Neural cell (in vitro differentiated cells): Measurements from ENCODE around the gene H2AZ2. TPM values are rescaled to one million over a fixed set of nuclear protein-coding genes. Genes with fewer than 3 reads are reported as not detected.

Experiments used
- H2AFZ ChIP-seq: fragments of 200-600, 300-800 bp; sonication (generic), shearing (Covaris generic); 2 replicates; pipeline ENCODE4 v1.6.0; 2014; ENCODE audit warnings: low read depth, mild to moderate bottlenecking, antibody characterized with exemption, low read length, moderate library complexity
- H3F3A ChIP-seq: fragments of 200-600 bp; shearing (Covaris generic); 2 replicates; pipeline ENCODE4 v1.6.1; 2016; ENCODE audit warnings: mild to moderate bottlenecking, moderate library complexity, mixed read lengths, antibody characterized with exemption, low read length; ENCODE audit not compliant: insufficient read depth, poor library complexity, severe bottlenecking
- H3K27ac ChIP-seq: fragments of 200-600, 300-800 bp; sonication (generic), shearing (Covaris generic); 2 replicates; pipeline ENCODE4 v1.5.1; 2014; ENCODE audit warnings: mild to moderate bottlenecking, low read length, moderate library complexity
- H3K27me3 ChIP-seq: fragments of 300-800, 200-600 bp; sonication (generic), shearing (Covaris generic); 2 replicates; pipeline ENCODE4 v1.6.0; 2014; ENCODE audit warnings: mild to moderate bottlenecking, low read depth, low read length, moderate library complexity; ENCODE audit not compliant: insufficient read depth
- H3K36me3 ChIP-seq: fragments of 300-800, 200-600 bp; sonication (generic), shearing (Covaris generic); 2 replicates; pipeline ENCODE4 v1.5.1; 2014; ENCODE audit warnings: mild to moderate bottlenecking, antibody characterized with exemption, low read length, moderate library complexity; ENCODE audit not compliant: insufficient read depth
- H3K4me2 ChIP-seq: fragments of 300-800, 200-600 bp; sonication (generic), shearing (Covaris generic); 2 replicates; pipeline ENCODE4 v1.6.0; 2014; ENCODE audit warnings: mild to moderate bottlenecking, low read length
- H3K4me3 ChIP-seq: fragments of 300-800, 200-600 bp; sonication (generic), shearing (Covaris generic); 2 replicates; pipeline ENCODE4 v1.5.1; 2014; ENCODE audit warnings: mild to moderate bottlenecking, low read length, moderate library complexity
- H3K79me2 ChIP-seq: fragments of 200-600 bp; shearing (Covaris generic); replicated peaks from 2 replicates; pipeline ENCODE4 v1.6.0; 2014; ENCODE audit warnings: mild to moderate bottlenecking, low read length, moderate library complexity; ENCODE audit not compliant: insufficient read depth
- H3K9ac ChIP-seq: fragments of 300-800, 200-600 bp; sonication (generic), shearing (Covaris generic); 2 replicates; pipeline ENCODE4 v1.6.1; 2016; ENCODE audit warnings: mild to moderate bottlenecking, low read length, mixed read lengths
- H3K9me2 ChIP-seq: fragments of 200-600 bp; shearing (Covaris generic); 2 replicates; pipeline ENCODE4 v1.6.1; 2016; ENCODE audit warnings: mild to moderate bottlenecking, low read length, mixed read lengths; ENCODE audit not compliant: insufficient read depth
- H3K9me3 ChIP-seq: fragments of 200-600, 300-800 bp; sonication (generic), shearing (Covaris generic); 2 replicates; pipeline ENCODE4 v1.6.1; 2016; ENCODE audit warnings: mild to moderate bottlenecking, mixed run types, low read length, moderate library complexity, mixed read lengths
- H4K20me1 ChIP-seq: fragments of 200-600 bp; shearing (Covaris generic); 2 replicates; pipeline ENCODE4 v1.6.1; 2016; ENCODE audit warnings: mild to moderate bottlenecking, mixed run types; ENCODE audit not compliant: insufficient read depth
- MXI1 ChIP-seq: fragments of 450-650 bp; conservative IDR thresholded peaks from 2 replicates; pipeline ENCODE4 v1.6.1; 2014; ENCODE audit warnings: antibody characterized with exemption, mild to moderate bottlenecking; ENCODE audit not compliant: poor library complexity, severe bottlenecking
- POLR2AphosphoS5 ChIP-seq: IDR thresholded peaks from 2 replicates; pipeline ENCODE4 v1.6.1; 2012
- polyA plus RNA-seq: library from polyadenylated mRNA; depleted of rRNA; stranded (reverse); fragments of >200 nt; gene quantifications from 2 replicates; pipeline ENCODE4 v1.2.3, GENCODE V29; 2014
- TF ChIP-seq, protein P1 (sequence below): IDR thresholded peaks from 2 replicates; pipeline ENCODE4 v1.6.1; 2012; ENCODE audit warnings: borderline replicate concordance

The H2AZ2 gene
- polyA plus RNA-seq, 1 donor from 2014 or later: 152 TPM

DNA sequence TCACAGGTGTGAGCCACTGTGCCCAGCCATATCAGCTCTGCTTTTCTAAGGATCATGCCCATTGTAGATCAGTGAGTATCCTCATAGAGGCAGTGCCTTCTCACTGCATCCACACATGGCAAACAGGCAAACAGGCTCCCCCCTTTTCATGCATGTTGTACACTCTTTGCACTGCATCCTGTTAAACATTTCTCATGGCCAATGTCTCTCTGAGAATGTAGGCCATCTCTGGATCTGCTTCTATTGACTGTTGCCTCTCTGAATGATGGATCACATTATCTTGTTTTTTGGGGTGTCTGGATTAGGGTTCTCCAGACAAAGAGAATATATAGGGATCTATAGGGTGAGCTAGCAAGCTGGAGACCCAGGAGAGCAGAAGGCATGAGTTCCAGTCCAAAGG lies 64.5 kb downstream of the H2AZ2 start:
- Histone ChIP-seq H3K9me2 (no peaks in the 10 kb centered on the region), H3K9me3 (no peaks in the 10 kb centered on the region)
- TF ChIP-seq, protein P1, sequence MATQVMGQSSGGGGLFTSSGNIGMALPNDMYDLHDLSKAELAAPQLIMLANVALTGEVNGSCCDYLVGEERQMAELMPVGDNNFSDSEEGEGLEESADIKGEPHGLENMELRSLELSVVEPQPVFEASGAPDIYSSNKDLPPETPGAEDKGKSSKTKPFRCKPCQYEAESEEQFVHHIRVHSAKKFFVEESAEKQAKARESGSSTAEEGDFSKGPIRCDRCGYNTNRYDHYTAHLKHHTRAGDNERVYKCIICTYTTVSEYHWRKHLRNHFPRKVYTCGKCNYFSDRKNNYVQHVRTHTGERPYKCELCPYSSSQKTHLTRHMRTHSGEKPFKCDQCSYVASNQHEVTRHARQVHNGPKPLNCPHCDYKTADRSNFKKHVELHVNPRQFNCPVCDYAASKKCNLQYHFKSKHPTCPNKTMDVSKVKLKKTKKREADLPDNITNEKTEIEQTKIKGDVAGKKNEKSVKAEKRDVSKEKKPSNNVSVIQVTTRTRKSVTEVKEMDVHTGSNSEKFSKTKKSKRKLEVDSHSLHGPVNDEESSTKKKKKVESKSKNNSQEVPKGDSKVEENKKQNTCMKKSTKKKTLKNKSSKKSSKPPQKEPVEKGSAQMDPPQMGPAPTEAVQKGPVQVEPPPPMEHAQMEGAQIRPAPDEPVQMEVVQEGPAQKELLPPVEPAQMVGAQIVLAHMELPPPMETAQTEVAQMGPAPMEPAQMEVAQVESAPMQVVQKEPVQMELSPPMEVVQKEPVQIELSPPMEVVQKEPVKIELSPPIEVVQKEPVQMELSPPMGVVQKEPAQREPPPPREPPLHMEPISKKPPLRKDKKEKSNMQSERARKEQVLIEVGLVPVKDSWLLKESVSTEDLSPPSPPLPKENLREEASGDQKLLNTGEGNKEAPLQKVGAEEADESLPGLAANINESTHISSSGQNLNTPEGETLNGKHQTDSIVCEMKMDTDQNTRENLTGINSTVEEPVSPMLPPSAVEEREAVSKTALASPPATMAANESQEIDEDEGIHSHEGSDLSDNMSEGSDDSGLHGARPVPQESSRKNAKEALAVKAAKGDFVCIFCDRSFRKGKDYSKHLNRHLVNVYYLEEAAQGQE: no peak
- no peak for TF ChIP-seq MXI1

DNA sequence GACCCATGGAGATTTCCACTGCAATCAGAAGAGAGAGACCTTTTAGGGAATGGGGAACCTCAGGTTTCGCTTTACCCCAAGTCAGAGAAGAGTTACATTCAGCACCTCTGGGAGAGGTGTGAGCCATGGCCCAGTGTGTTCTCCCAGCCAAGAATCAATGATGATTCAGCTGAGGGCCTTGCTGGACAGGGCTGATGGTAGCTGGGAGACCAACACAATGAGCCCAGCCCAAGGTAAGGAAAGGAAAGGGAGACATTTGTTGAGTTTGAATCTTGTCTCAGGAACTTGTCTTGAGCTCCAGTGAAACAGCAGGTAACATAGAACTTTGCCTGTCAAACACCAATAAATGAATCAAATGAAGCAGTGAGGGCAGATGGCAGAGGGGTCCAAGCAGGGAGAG lies 65.4 kb downstream of the H2AZ2 start:
- no peak overlapping the region for H2AFZ ChIP-seq
- H3K9me2 ChIP-seq: no peaks in the 10 kb centered on the region
- H3K9ac ChIP-seq: no peak overlapping the region
- H3K27me3 ChIP-seq: no peaks in the 10 kb centered on the region
- no peaks in the 10 kb centered on the region for H3F3A ChIP-seq
- H3K4me3 ChIP-seq: no peak overlapping the region
- no peak overlapping the region for H3K4me2 ChIP-seq
- no peaks in the 10 kb centered on the region for H3K9me3 ChIP-seq
- no peaks in the 10 kb centered on the region for H4K20me1 ChIP-seq
- H3K79me2 ChIP-seq: no peaks in the 10 kb centered on the region
- TF ChIP-seq POLR2AphosphoS5: no peak
- no peaks in the 10 kb centered on the region for H3K36me3 ChIP-seq
- no peak overlapping the region for H3K27ac ChIP-seq

More for the DNA sequence above, 64.5 kb downstream of the H2AZ2 start:
- Histone ChIP-seq H3K79me2 (no peaks in the 10 kb centered on the region), H2AFZ (no peak overlapping the region), H3K27me3 (no peaks in the 10 kb centered on the region), H3K4me3 (no peak overlapping the region), H3F3A (no peaks in the 10 kb centered on the region), H3K27ac (no peak overlapping the region), H3K4me2 (no peak overlapping the region), H3K36me3 (no peaks in the 10 kb centered on the region), H3K9ac (no peak overlapping the region), H4K20me1 (no peaks in the 10 kb centered on the region)

Other genes starting within 250 kb of the H2AZ2 start
- gene OGDH, start 241.5 kb downstream of the H2AZ2 start, polyA plus RNA-seq: 16.9 and 23.6 TPM in 2 replicates
- 18.3 and 19.8 TPM in 2 replicates for gene ZMIZ2, start 99.2 kb downstream of the H2AZ2 start, polyA plus RNA-seq
- 2,762 and 2,769 TPM in 2 replicates for gene PPIA, start 51.4 kb downstream of the H2AZ2 start, polyA plus RNA-seq
- gene PURB, start 37.4 kb upstream of the H2AZ2 start, polyA plus RNA-seq: 12.9 and 14.7 TPM in 2 replicates
- gene MYO1G, start 130.9 kb upstream of the H2AZ2 start, polyA plus RNA-seq: 0.38 TPM in 1 of 2 replicates, not detected in the other
- 25.8 and 37.5 TPM in 2 replicates for gene CCM2, start 152.1 kb upstream of the H2AZ2 start, polyA plus RNA-seq
- 8.5 and 14.5 TPM in 2 replicates for gene NACAD, start 240.9 kb upstream of the H2AZ2 start, polyA plus RNA-seq